HEK293 (cell line): ENCODE measurements around the gene CIB4.
A peak's percentile ranks its signal among the peaks of the same experiment; 100 is the strongest.

Experiments used
- CTCF ChIA-PET: fragments of 350-600 bp; formaldehyde crosslinking; extraction: SDS; loops from one replicate; lab custom pipeline; 2021; ENCODE audit warnings: antibody characterized with exemption; lab: Yijun Ruan, JAX
- POLR2A ChIA-PET: fragments of 300-600 bp; formaldehyde crosslinking; extraction: SDS; loops from one replicate; lab custom pipeline; 2020; ENCODE audit warnings: antibody characterized with exemption, inconsistent platforms; lab: Yijun Ruan, JAX
- H3K27ac ChIP-seq: fragments of 200-500 bp; sonication (Bioruptor generic); 2 replicates; pipeline ENCODE4 v1.5.1; 2014; ENCODE audit warnings: low read depth, low read length, control low read depth, inconsistent platforms; ENCODE audit errors: extremely low read depth
- H3K36me3 ChIP-seq, 2 experiments: fragments of 200-500 bp in 1 of 2; sonication (Bioruptor generic) in 1 of 2; 1 replicate in 1 of 2; 2 replicates in 1 of 2; pipeline ENCODE4 v1.5.1; 2014 to 2017; ENCODE audit warnings: inconsistent platforms in 2 of 2, low read length in 2 of 2; ENCODE audit not compliant: control insufficient read depth in 2 of 2, insufficient read depth in 1 of 2
- H3K4me1 ChIP-seq: fragments of 200-500 bp; sonication (Bioruptor generic); 2 replicates; pipeline ENCODE4 v1.5.1; 2014; ENCODE audit warnings: mild to moderate bottlenecking, low read length, inconsistent platforms; ENCODE audit not compliant: control insufficient read depth, insufficient read depth
- H3K4me3 ChIP-seq: 2 replicates; pipeline ENCODE4 v1.5.1; 2011; ENCODE audit warnings: low read depth, mild to moderate bottlenecking, control low read depth, low read length, moderate library complexity
- H3K9me3 ChIP-seq: fragments of 200-500 bp; sonication (Bioruptor generic); 2 replicates; pipeline ENCODE4 v1.5.1; 2014; ENCODE audit warnings: low read depth, low read length, inconsistent platforms; ENCODE audit not compliant: control insufficient read depth, insufficient read depth
- MZF1 ChIP-seq: fragments of 450-650 bp; formaldehyde crosslinking; IDR thresholded peaks from 2 replicates; pipeline ENCODE4 v1.5.1; 2017; ENCODE audit warnings: missing biosample characterization, missing genetic modification characterization, borderline replicate concordance
- OVOL3 ChIP-seq: fragments of 450-650 bp; formaldehyde crosslinking; IDR thresholded peaks from 2 replicates; pipeline ENCODE4 v1.5.1; 2016; ENCODE audit warnings: missing biosample characterization, missing genetic modification characterization
- ZNF121 ChIP-seq: fragments of 450-650 bp; formaldehyde crosslinking; IDR thresholded peaks from 2 replicates; pipeline ENCODE4 v1.5.1; 2016; ENCODE audit warnings: missing biosample characterization, missing genetic modification characterization
- ZNF610 ChIP-seq: fragments of 450-650 bp; formaldehyde crosslinking; IDR thresholded peaks from 2 replicates; pipeline ENCODE4 v1.5.1; 2016; ENCODE audit warnings: missing biosample characterization, missing genetic modification characterization, borderline replicate concordance
- ZNF660 ChIP-seq: fragments of 450-650 bp; IDR thresholded peaks from 2 replicates; pipeline ENCODE4 v1.5.1; 2018; ENCODE audit warnings: missing biosample characterization, mild to moderate bottlenecking, missing genetic modification characterization
- ZNF747 ChIP-seq: fragments of 450-650 bp; formaldehyde crosslinking; IDR thresholded peaks from 2 replicates; pipeline ENCODE4 v1.5.1; 2016; ENCODE audit warnings: missing biosample characterization, missing genetic modification characterization
- TF ChIP-seq, protein P1 (sequence below): fragments of 450-650 bp; formaldehyde crosslinking; IDR thresholded peaks from 2 replicates; pipeline ENCODE4 v1.5.1; 2016; ENCODE audit warnings: missing biosample characterization, missing genetic modification characterization
- TF ChIP-seq, protein P2 (sequence below): fragments of 450-650 bp; formaldehyde crosslinking; IDR thresholded peaks from 2 replicates; pipeline ENCODE4 v1.5.1; 2016; ENCODE audit warnings: missing biosample characterization, missing genetic modification characterization
- TF ChIP-seq, protein P3 (sequence below): fragments of 450-650 bp; formaldehyde crosslinking; IDR thresholded peaks from 2 replicates; pipeline ENCODE4 v1.5.1; 2016; ENCODE audit warnings: missing biosample characterization, missing genetic modification characterization
- TF ChIP-seq, protein P4 (sequence below): fragments of 450-650 bp; formaldehyde crosslinking; IDR thresholded peaks from 2 replicates; pipeline ENCODE4 v1.5.1; 2017; ENCODE audit warnings: missing biosample characterization, missing genetic modification characterization
- TF ChIP-seq, protein P5 (sequence below): fragments of 450-650 bp; formaldehyde crosslinking; IDR thresholded peaks from 2 replicates; pipeline ENCODE4 v1.5.1; 2016; ENCODE audit warnings: missing biosample characterization, missing genetic modification characterization

CIB4 gene

DNA sequence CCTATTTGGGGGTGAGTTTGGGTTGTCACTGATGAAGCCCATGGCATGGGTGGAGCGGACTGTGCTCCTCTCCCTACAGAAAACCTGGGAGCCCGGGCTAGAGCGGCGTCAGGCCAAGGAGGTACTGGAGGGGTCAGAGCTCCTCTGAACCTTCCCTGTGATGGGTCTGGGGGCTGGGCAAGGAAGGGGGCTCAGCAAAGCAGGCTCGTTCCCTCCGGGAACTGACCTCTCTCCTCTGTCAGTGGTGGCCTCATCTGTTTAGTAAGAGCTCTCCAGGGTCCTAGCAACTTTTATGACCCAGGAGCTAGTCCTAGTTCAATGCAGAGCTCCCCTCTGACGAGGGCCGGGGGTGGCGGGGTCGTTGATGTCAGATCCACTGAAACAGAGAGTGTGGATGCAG lies 100.9 kb downstream of the CIB4 start:
- TF ChIP-seq, protein P1, sequence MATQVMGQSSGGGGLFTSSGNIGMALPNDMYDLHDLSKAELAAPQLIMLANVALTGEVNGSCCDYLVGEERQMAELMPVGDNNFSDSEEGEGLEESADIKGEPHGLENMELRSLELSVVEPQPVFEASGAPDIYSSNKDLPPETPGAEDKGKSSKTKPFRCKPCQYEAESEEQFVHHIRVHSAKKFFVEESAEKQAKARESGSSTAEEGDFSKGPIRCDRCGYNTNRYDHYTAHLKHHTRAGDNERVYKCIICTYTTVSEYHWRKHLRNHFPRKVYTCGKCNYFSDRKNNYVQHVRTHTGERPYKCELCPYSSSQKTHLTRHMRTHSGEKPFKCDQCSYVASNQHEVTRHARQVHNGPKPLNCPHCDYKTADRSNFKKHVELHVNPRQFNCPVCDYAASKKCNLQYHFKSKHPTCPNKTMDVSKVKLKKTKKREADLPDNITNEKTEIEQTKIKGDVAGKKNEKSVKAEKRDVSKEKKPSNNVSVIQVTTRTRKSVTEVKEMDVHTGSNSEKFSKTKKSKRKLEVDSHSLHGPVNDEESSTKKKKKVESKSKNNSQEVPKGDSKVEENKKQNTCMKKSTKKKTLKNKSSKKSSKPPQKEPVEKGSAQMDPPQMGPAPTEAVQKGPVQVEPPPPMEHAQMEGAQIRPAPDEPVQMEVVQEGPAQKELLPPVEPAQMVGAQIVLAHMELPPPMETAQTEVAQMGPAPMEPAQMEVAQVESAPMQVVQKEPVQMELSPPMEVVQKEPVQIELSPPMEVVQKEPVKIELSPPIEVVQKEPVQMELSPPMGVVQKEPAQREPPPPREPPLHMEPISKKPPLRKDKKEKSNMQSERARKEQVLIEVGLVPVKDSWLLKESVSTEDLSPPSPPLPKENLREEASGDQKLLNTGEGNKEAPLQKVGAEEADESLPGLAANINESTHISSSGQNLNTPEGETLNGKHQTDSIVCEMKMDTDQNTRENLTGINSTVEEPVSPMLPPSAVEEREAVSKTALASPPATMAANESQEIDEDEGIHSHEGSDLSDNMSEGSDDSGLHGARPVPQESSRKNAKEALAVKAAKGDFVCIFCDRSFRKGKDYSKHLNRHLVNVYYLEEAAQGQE (tag by site-specific recombination), result peak; percentile 70
- TF ChIP-seq, protein P2, sequence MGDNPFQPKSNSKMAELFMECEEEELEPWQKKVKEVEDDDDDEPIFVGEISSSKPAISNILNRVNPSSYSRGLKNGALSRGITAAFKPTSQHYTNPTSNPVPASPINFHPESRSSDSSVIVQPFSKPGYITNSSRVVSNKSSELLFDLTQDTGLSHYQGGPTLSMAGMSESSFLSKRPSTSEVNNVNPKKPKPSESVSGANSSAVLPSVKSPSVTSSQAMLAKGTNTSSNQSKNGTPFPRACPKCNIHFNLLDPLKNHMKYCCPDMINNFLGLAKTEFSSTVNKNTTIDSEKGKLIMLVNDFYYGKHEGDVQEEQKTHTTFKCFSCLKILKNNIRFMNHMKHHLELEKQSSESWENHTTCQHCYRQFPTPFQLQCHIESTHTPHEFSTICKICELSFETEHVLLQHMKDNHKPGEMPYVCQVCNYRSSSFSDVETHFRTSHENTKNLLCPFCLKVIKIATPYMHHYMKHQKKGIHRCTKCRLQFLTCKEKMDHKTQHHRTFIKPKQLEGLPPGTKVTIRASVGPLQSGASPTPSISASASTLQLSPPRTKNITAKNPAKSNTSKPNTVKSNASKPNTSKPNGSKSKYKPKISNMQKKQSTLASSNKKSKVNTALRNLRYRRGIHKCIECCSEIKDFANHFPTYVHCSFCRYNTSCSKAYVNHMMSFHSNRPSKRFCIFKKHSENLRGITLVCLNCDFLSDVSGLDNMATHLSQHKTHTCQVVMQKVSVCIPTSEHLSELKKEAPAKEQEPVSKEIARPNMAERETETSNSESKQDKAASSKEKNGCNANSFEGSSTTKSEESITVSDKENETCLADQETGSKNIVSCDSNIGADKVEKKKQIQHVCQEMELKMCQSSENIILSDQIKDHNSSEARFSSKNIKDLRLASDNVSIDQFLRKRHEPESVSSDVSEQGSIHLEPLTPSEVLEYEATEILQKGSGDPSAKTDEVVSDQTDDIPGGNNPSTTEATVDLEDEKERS (tag by site-specific recombination), result no peak
- POLR2A ChIA-PET, result no interaction called here

DNA sequence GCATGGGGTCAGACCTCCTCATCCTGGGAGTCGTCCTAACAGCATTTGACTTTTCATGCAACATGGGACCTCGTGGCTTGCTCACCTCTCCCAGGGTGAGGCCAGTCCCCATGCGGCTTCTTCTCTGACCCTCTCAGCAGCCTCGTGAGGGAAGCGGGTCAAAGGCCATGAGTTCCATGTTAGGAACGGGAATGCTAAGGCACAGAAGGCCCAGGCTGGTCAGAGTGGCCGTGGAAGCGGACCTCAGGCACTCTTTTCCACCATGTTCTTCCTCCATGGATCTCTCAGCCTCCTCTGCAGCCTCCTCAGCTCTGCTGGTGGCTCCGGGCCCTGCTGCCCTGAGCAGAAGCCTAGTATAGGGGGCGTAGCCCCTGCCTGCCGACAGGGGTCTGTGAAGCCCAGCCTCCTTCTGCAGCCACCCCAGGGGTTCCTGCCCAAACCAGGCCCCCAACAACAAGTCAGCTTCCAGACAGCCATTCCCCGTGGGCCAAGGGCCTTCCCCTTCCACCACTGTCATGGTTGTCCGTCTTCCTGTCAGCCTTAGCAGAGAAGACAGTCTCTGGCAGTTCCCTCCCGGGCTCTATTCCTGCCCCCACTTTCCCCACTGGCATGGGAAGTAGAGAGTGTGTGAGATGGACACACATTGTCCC lies 103.2 kb downstream of the CIB4 start:
- CTCF ChIA-PET, result interaction anchor here (1.0 to 1.1 kb wide), 2 partner anchors 18 to 34 kb away, joined by 3 to 4 read pairs; no protein-coding TSS in a partner anchor
- no peak overlapping the region for H3K27ac ChIP-seq
- no peak for TF ChIP-seq ZNF610 (tag by site-specific recombination)
- TF ChIP-seq, protein P3, sequence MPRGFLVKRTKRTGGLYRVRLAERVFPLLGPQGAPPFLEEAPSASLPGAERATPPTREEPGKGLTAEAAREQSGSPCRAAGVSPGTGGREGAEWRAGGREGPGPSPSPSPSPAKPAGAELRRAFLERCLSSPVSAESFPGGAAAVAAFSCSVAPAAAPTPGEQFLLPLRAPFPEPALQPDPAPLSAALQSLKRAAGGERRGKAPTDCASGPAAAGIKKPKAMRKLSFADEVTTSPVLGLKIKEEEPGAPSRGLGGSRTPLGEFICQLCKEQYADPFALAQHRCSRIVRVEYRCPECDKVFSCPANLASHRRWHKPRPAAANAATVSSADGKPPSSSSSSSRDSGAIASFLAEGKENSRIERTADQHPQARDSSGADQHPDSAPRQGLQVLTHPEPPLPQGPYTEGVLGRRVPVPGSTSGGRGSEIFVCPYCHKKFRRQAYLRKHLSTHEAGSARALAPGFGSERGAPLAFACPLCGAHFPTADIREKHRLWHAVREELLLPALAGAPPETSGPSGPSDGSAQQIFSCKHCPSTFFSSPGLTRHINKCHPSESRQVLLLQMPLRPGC, result no peak
- TF ChIP-seq, protein P4, sequence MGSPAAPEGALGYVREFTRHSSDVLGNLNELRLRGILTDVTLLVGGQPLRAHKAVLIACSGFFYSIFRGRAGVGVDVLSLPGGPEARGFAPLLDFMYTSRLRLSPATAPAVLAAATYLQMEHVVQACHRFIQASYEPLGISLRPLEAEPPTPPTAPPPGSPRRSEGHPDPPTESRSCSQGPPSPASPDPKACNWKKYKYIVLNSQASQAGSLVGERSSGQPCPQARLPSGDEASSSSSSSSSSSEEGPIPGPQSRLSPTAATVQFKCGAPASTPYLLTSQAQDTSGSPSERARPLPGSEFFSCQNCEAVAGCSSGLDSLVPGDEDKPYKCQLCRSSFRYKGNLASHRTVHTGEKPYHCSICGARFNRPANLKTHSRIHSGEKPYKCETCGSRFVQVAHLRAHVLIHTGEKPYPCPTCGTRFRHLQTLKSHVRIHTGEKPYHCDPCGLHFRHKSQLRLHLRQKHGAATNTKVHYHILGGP (tag by site-specific recombination), result no peak
- TF ChIP-seq ZNF660 (tag by site-specific recombination), result no peak
- no peak for TF ChIP-seq ZNF747 (tag by site-specific recombination)
- TF ChIP-seq, protein P5, sequence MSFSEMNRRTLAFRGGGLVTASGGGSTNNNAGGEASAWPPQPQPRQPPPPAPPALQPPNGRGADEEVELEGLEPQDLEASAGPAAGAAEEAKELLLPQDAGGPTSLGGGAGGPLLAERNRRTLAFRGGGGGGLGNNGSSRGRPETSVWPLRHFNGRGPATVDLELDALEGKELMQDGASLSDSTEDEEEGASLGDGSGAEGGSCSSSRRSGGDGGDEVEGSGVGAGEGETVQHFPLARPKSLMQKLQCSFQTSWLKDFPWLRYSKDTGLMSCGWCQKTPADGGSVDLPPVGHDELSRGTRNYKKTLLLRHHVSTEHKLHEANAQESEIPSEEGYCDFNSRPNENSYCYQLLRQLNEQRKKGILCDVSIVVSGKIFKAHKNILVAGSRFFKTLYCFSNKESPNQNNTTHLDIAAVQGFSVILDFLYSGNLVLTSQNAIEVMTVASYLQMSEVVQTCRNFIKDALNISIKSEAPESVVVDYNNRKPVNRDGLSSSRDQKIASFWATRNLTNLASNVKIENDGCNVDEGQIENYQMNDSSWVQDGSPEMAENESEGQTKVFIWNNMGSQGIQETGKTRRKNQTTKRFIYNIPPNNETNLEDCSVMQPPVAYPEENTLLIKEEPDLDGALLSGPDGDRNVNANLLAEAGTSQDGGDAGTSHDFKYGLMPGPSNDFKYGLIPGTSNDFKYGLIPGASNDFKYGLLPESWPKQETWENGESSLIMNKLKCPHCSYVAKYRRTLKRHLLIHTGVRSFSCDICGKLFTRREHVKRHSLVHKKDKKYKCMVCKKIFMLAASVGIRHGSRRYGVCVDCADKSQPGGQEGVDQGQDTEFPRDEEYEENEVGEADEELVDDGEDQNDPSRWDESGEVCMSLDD, result no peak
- TF ChIP-seq OVOL3 (tag by site-specific recombination), result no peak
- TF ChIP-seq MZF1 (tag by site-specific recombination), result no peak
- no peak for TF ChIP-seq ZNF121 (tag by site-specific recombination)
- no peak overlapping the region for H3K4me3 ChIP-seq
- H3K36me3 ChIP-seq, result no peaks in the 10 kb centered on the region
- no peaks in the 10 kb centered on the region for H3K4me1 ChIP-seq
- H3K9me3 ChIP-seq, result no peaks in the 10 kb centered on the region
- POLR2A ChIA-PET, result no interaction called here

More for the DNA sequence above, 100.9 kb downstream of the CIB4 start:
- Histone ChIP-seq H3K36me3 (no peaks in the 10 kb centered on the region), H3K27ac (no peak overlapping the region), H3K4me3 (no peak overlapping the region), H3K9me3 (no peaks in the 10 kb centered on the region), H3K4me1 (no peaks in the 10 kb centered on the region)
- CTCF ChIA-PET, result interaction anchor here (0.6 to 2.6 kb wide), 3 partner anchors 37 to 1094 kb away, joined by 4 to 14 read pairs (median 4); no protein-coding TSS in a partner anchor
